ENCODE measurements around the gene CTSO. TPM values are rescaled to one million over a fixed set of nuclear protein-coding genes. Genes with fewer than 3 reads are reported as not detected.

The CTSO gene
- total and polyA plus RNA-seq, 10 donors: 8.0 to 48.7 (median 25.6) TPM

- H3K27ac ChIP-seq: no peak overlapping the region
- no peak overlapping the region for H3K4me3 ChIP-seq
- no peaks in the 10 kb centered on the region for H3K36me3 ChIP-seq
- H3K9me3 ChIP-seq: peaks cover 0 to 16% (median 10%) of the 10 kb centered on the region in 8 donors
- no peak for DNase-seq
- WGBS, 5 donors: 94 to 98% (median 97%) methylated on average over 2 of the region's 2 CpGs
- H3K4me1 ChIP-seq: no peaks in the 10 kb centered on the region
- H3K27me3 ChIP-seq (replicated peaks in 1 of 7): no peaks in the 10 kb centered on the region
- intact Hi-C loops (cut with DNase I; ENCODE audit: low total_unique reads): no loop called here
- no peak for TF ChIP-seq CTCF (IDR thresholded peaks at IDR 0.05 in 8 of 11, conservative IDR thresholded peaks at IDR 0.05 in 3 of 11)
- no peak for TF ChIP-seq POLR2AphosphoS5 (IDR thresholded peaks at IDR 0.05)
Observed at GRCh38 chr4:155975511-155975910, 21.8 kb upstream of the CTSO start.

- Histone ChIP-seq H3K4me1 (no peaks in the 10 kb centered on the region), H3K27me3 (replicated peaks in 1 of 7) (no peaks in the 10 kb centered on the region), H3K27ac (no peak overlapping the region), H3K9me3 (peaks cover 0 to 16% (median 10%) of the 10 kb centered on the region in 8 donors), H3K4me3 (no peak overlapping the region), H3K36me3 (no peaks in the 10 kb centered on the region)
- no peak for DNase-seq
- intact Hi-C loops (cut with DNase I; ENCODE audit: low total_unique reads): no loop called here
- TF ChIP-seq CTCF (IDR thresholded peaks at IDR 0.05 in 8 of 11, conservative IDR thresholded peaks at IDR 0.05 in 3 of 11) (no peak), POLR2A (IDR thresholded peaks at IDR 0.05) (no peak), POLR2AphosphoS5 (IDR thresholded peaks at IDR 0.05) (no peak)
- 27 to 66% (median 48%) methylated on average over 3 of the region's 3 CpGs for WGBS, 5 donors
Observed at GRCh38 chr4:155974996-155975395, 21.3 kb upstream of the CTSO start.

GRCh38 chr4:155974476-155974749 lies 20.7 kb upstream of the CTSO start:
- WGBS, 5 donors: 53 to 76% (median 58%) methylated on average over 1 of the region's 1 CpG
- no peak for DNase-seq

More at GRCh38 chr4:155974476-155974749, 20.7 kb upstream of the CTSO start:
- Histone ChIP-seq H3K36me3 (no peaks in the 10 kb centered on the region), H3K4me1 (no peaks in the 10 kb centered on the region), H3K9me3 (peaks cover 0 to 12% (median 7%) of the 10 kb centered on the region in 8 donors), H3K27ac (no peak overlapping the region), H3K4me3 (no peak overlapping the region), H3K27me3 (replicated peaks in 1 of 7) (no peaks in the 10 kb centered on the region)
- TF ChIP-seq POLR2A (IDR thresholded peaks at IDR 0.05) (no peak), POLR2AphosphoS5 (IDR thresholded peaks at IDR 0.05) (no peak), CTCF (IDR thresholded peaks at IDR 0.05 in 8 of 11, conservative IDR thresholded peaks at IDR 0.05 in 3 of 11) (no peak)
- intact Hi-C loops (cut with DNase I; ENCODE audit: low total_unique reads): no loop called here
